Panc1 (cell line): Measurements from ENCODE around the gene CHST8. TPM values are rescaled to one million over a fixed set of nuclear protein-coding genes. Genes with fewer than 3 reads are reported as not detected.

Experiments
- ATAC-seq: fragments of 200-7000 bp; cut with Tn5 transposase; 2 replicates; pipeline ENCODE4 v1.9.1; 2020; ENCODE audit warnings: mild to moderate bottlenecking, moderate library complexity
- BruUV-seq: library from RNA; stranded (reverse); fragments of 400-500 nt; replicated peaks from 2 replicates; lab custom pipeline; 2021; lab: Mats Ljungman, UMichigan
- CTCF ChIA-PET: fragments of 300-600 bp; sonication (Branson Sonifier 250); formaldehyde crosslinking; loops from one replicate; lab custom pipeline; 2022; ENCODE audit warnings: antibody characterized with exemption; lab: Charles Lee
- POLR2A ChIA-PET: fragments of 300-600 bp; sonication (Branson Sonifier 250); formaldehyde crosslinking; loops from one replicate; lab custom pipeline; 2022; ENCODE audit warnings: antibody characterized with exemption; lab: Charles Lee
- DNase-seq: peaks from one replicate; pipeline ENCODE4 v3.0.0-alpha.2; 2010; ENCODE audit warnings: low read depth, low spot score
- H3K27ac ChIP-seq: 2 replicates; pipeline ENCODE4 v1.5.1; 2011; ENCODE audit warnings: mild to moderate bottlenecking, low read length, inconsistent platforms
- H3K27me3 ChIP-seq: fragments of 200-500 bp; sonication (Bioruptor generic); 2 replicates; pipeline ENCODE4 v1.6.0; 2014; ENCODE audit warnings: low read length, inconsistent platforms; ENCODE audit not compliant: control insufficient read depth, insufficient read depth
- H3K36me3 ChIP-seq: fragments of 200-500 bp; sonication (Bioruptor generic); 2 replicates; pipeline ENCODE4 v1.5.1; 2014; ENCODE audit warnings: inconsistent platforms, mild to moderate bottlenecking, low read length, moderate library complexity; ENCODE audit not compliant: control insufficient read depth, insufficient read depth
- H3K4me1 ChIP-seq: 2 replicates; pipeline ENCODE4 v1.5.1; 2011; ENCODE audit warnings: inconsistent platforms, mild to moderate bottlenecking, low read length, moderate library complexity; ENCODE audit not compliant: control insufficient read depth, insufficient read depth
- H3K4me3 ChIP-seq, 2 experiments: 2 replicates each; pipeline ENCODE4 v1.5.1; 2011 to 2012; ENCODE audit warnings: low read depth in 2 of 2, low read length in 2 of 2, mild to moderate bottlenecking in 2 of 2, inconsistent platforms in 1 of 2, moderate library complexity in 1 of 2
- H3K9me3 ChIP-seq: fragments of 200-500 bp; sonication (Bioruptor generic); 2 replicates; pipeline ENCODE4 v1.5.1; 2014; ENCODE audit warnings: low read depth, mild to moderate bottlenecking, inconsistent platforms, low read length, moderate library complexity; ENCODE audit not compliant: control insufficient read depth, insufficient read depth
- CTCF ChIP-seq: fragments of 450-650 bp; IDR thresholded peaks from 2 replicates; pipeline ENCODE4 v1.5.1; 2017; ENCODE audit warnings: mild to moderate bottlenecking
- POLR2AphosphoS5 ChIP-seq: IDR thresholded peaks from 2 replicates; pipeline ENCODE4 v1.6.1; 2012; ENCODE audit warnings: mild to moderate bottlenecking, low read depth, low read length, moderate library complexity
- SIN3A ChIP-seq: IDR thresholded peaks from 2 replicates; pipeline ENCODE4 v1.6.1; 2012; ENCODE audit warnings: low read depth, mild to moderate bottlenecking, low read length, moderate library complexity, borderline replicate concordance; ENCODE audit not compliant: insufficient read depth
- TCF7L2 ChIP-seq: IDR thresholded peaks from 2 replicates; pipeline ENCODE4 v1.6.1; 2011; ENCODE audit warnings: mild to moderate bottlenecking, low read depth, low read length, inconsistent platforms
- in situ Hi-C: cut with HindIII; loops from 2 replicates; pipeline ENCODE4 v1.10.0; 2016; ENCODE audit warnings: low sequenced_read_pairs, low pct_unique_long_range_greater_than_20kb
- intact Hi-C: fragments of 100-400 bp; cut with micrococcal nuclease; formaldehyde crosslinking; loops from one replicate; pipeline ENCODE4 v1.10.0; 2022; ENCODE audit not compliant: unreplicated experiment
- total RNA-seq: library from RNA; stranded (reverse); gene quantifications from one replicate; pipeline ENCODE4 v1.2.1, GENCODE V29; 2021; ENCODE audit not compliant: unreplicated experiment
- TF ChIP-seq, protein P1 (sequence below), 2 experiments: IDR thresholded peaks; 2 replicates each; pipeline ENCODE4 v1.6.1; 2011 to 2012; ENCODE audit warnings: low read depth in 2 of 2, control low read depth in 1 of 2, low read length in 1 of 2, mild to moderate bottlenecking in 1 of 2, moderate library complexity in 1 of 2; ENCODE audit not compliant: insufficient read depth in 1 of 2

The CHST8 gene
- total RNA-seq, 1 experiment from 2014 or later, result 0.28 TPM

DNA sequence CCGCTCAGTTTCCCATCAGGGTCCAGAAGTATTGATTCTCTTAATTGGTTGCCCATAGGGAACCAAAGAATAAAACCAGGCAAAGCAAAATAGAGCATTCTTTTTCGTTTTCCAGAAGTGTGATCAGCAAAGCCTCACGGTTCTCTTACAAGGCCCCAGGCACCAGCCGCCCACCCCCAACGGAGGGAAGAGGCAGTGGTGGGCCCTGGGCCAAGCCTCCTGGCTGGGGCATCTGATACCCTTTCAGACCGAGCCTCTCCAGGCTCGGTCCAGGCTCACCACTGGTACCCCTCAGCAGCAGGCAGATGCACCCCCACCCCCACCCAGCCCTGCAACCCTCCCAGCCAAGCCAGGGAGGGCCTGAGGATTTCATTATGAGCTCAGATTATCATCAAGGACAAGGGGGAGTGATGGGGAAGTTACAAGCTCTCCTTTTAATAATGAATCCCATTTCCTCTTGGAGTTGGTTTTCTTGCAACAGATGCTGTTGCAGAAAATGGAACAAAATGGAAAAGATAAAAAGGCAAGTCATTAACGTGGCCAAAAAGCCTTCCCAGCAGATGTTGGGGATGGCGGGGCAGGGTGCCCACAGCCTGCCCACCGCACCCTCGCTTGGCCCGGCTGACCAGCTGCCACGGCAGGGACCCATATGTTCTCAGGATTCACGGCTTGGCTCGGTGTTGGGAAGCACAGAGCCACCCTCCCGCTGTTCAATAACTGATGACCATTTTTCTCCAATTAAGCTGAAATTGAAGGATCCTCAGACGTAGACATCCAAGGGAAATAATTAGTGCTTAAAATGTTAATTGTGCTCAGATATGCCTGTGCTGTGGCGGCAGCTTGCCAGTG, 129.1 kb downstream of the CHST8 start:
- ATAC-seq (no peak), DNase-seq (no peak)
- Histone ChIP-seq H3K27ac (no peak overlapping the region), H3K4me3 (no peak overlapping the region), H3K36me3 (no peaks in the 10 kb centered on the region), H3K4me1 (no peaks in the 10 kb centered on the region), H3K27me3 (peaks cover 18% of the 10 kb centered on the region), H3K9me3 (no peaks in the 10 kb centered on the region)
- CTCF ChIA-PET, result no interaction called here
- TF ChIP-seq SIN3A, result no peak
- no peak for TF ChIP-seq POLR2AphosphoS5
- TF ChIP-seq, protein P1, sequence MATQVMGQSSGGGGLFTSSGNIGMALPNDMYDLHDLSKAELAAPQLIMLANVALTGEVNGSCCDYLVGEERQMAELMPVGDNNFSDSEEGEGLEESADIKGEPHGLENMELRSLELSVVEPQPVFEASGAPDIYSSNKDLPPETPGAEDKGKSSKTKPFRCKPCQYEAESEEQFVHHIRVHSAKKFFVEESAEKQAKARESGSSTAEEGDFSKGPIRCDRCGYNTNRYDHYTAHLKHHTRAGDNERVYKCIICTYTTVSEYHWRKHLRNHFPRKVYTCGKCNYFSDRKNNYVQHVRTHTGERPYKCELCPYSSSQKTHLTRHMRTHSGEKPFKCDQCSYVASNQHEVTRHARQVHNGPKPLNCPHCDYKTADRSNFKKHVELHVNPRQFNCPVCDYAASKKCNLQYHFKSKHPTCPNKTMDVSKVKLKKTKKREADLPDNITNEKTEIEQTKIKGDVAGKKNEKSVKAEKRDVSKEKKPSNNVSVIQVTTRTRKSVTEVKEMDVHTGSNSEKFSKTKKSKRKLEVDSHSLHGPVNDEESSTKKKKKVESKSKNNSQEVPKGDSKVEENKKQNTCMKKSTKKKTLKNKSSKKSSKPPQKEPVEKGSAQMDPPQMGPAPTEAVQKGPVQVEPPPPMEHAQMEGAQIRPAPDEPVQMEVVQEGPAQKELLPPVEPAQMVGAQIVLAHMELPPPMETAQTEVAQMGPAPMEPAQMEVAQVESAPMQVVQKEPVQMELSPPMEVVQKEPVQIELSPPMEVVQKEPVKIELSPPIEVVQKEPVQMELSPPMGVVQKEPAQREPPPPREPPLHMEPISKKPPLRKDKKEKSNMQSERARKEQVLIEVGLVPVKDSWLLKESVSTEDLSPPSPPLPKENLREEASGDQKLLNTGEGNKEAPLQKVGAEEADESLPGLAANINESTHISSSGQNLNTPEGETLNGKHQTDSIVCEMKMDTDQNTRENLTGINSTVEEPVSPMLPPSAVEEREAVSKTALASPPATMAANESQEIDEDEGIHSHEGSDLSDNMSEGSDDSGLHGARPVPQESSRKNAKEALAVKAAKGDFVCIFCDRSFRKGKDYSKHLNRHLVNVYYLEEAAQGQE (IDR thresholded peaks at IDR 0.05; ENCODE audit: insufficient read depth in 1 of 2, low read depth in 2 of 2, low read length in 1 of 2), result no peak
- TF ChIP-seq CTCF, result no peak
- no peak for TF ChIP-seq TCF7L2
- no TSS peak for BruUV-seq
- in situ Hi-C loops, result no loop called here
- POLR2A ChIA-PET, result no interaction called here
- intact Hi-C loops, result no loop called here

DNA sequence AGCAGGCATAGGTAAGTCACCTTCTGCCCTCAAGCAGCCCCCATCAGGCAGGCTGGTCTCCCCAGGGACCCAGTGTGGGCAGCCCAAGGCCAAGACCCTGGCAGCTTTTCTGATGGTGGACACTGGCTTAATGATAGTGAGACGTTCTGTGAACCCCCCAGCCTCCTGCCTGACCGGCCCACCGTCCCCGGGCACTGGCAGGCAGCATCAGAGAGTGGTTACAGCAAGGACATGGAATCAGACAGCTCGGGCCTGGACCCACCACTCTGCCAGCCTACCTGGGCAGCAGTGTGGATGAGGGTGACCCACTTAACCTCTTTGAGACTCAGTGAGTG, 129.7 kb downstream of the CHST8 start:
- CTCF ChIA-PET, result no interaction called here
- TF ChIP-seq TCF7L2, result no peak
- TF ChIP-seq POLR2AphosphoS5, result no peak
- TF ChIP-seq, protein P1 (IDR thresholded peaks at IDR 0.05; ENCODE audit: insufficient read depth in 1 of 2, low read depth in 2 of 2, low read length in 1 of 2), result no peak
- TF ChIP-seq CTCF, result no peak
- TF ChIP-seq SIN3A, result no peak
- H3K9me3 ChIP-seq, result no peaks in the 10 kb centered on the region
- POLR2A ChIA-PET, result no interaction called here
- BruUV-seq, result no TSS peak
- no peak overlapping the region for H3K27ac ChIP-seq
- H3K4me3 ChIP-seq, result no peak overlapping the region
- in situ Hi-C loops, result no loop called here
- H3K4me1 ChIP-seq, result no peaks in the 10 kb centered on the region
- intact Hi-C loops, result no loop called here
- H3K27me3 ChIP-seq, result peaks cover 13% of the 10 kb centered on the region
- no peaks in the 10 kb centered on the region for H3K36me3 ChIP-seq
- ATAC-seq (no peak), DNase-seq (no peak)
